Esophagus mucosa (tissue), 1 donor: Measurements from ENCODE around the gene PGM5. TPM values are rescaled to one million over a fixed set of nuclear protein-coding genes. Genes with fewer than 3 reads are reported as not detected.

ENCODE experiments used
- ATAC-seq: fragments of 200-7000 bp; cut with Tn5 transposase; one replicate; pipeline ENCODE4 v1.9.1; 2020
- total RNA-seq: library from RNA; stranded (reverse); gene quantifications from one replicate; pipeline ENCODE4 v1.2.4, GENCODE V29; 2023
- donor health status: DM: yes; HTN: yes; CAD: no.

The PGM5 gene
- total RNA-seq, 1 donor from 2014 or later = 4.1 TPM

DNA sequence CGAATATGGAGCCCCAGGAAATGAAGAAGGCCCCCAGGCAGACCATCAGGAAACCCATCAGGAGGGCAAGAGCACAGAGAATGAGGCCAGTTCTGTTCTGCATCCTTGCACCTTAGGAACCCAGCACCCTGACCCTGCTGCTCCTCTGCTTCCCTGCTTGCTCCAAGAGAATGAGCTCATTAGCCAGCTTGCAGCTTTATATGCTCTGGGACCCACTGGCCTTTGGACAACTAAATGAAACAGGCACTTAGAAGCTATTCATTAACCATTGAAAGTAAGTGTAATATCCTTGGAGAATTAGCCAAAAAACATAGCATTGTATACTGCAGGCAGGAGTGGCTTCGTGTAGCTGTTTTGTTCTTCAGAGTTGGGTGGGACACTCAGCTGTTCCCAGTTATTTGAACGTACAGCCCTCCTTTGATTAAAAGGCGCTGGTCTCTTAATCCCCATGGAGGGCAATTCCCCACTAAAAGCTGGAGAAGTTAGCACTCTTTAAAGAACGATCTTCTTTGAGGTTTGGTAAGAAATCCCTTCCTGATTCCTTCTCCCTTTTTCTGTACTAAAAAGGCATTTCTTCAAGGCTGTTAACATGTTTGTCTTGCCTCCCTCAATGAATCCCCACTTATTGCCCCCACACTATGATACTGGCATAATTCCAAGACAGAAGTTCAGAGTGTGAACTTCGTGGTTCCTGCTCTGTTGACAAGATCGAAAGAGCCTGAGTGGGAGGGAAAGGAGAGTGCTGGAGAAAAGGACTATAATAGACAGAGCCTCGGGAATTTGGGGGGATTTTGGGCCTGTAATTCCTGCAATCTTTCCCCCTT lies 184.5 kb downstream of the PGM5 start, which contains the start of gene TMEM252:
TSS of gene TMEM252 (minus strand) at position 172 of the 824 bp plus-strand sequence. CDS start at position 103, 69 bp downstream.
- no peak for ATAC-seq

DNA sequence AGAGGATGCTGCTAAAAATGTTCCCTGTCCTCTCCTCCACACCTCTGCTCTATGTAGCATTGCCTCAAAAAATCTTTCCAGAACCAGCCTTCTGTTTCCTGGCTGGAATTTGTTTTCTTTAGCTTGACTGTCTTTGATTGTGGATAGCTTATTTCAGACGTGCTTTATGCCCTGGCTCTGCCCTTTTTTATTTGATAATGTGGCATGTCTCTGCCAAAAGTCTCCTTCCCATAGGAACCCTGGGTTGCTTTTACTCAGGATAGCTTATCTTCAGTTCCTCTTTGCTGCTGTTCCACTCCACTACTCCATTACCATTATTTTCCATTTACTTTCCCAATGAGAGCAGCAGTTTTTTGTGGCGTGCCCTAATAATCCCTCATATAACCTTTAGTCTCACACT lies 185.2 kb downstream of the PGM5 start:
- ATAC-seq = no peak

DNA sequence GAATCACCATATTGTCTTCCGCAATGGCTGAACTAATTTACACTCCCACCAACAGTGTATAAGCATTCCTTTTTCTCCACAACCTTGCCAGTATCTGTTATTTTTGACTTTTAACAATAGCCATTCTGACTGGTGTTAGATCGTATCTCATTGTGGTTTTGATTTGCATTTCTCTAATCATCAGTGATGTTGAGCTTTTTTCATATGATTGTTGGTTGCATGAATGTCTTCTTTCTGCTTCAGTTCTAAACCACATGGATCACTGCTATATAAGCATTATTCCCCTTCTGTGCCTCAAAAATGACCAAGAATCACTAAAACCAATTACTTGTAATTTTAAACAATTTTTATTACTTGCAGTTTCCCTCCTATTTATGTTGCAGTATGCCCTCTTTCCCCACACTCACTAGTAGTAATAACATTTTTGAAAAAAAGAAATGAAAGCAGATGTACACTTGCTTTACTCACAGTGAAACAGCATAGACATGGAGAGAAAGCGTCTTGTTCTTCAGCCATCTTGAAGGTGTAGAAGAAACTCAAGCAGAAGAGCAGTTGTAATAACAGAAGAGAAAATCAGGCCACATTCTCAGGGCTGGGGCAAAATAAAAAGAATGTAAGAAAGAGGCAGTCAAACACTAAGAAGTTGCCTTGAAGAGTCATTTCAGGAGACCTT lies 188.8 kb downstream of the PGM5 start:
- no peak for ATAC-seq

DNA sequence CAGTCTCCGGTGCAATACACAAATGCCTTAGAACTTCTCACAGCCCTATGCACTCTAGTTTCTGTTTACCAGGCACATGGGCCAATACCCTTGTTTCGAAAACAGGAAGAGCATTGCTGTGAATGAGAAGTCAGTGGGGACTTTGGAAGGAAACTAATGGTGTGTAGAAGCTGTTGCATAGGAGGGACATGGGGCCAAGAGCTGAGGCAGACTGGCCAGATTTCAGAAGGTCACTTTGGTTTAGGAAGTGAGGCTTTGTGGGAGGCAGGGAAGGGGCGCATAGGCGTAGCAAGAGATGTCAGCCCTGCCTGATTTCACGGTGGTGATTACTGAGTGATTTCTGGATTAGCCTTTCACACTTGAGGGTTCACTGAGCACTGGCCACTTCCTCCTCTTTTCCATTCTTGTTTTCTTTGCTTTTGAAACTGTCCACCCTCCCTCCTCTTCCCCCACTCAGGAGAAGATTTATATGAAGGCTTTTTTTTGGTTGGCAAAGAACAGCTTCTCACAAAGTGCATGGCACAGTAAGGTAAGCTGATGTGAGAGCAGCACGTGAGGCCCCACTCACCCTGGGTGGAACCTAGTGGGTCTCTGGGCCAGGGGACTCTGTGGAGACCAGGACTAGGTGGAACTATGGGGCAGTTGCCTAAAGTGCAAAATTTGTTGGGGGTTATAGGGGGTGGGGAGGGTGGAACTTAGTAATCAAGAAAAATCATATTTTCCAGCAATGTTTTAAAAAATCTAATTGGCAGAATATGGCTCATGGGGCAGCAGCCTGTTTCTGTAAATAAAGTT lies 190.4 kb downstream of the PGM5 start:
- peak; percentile 53 for ATAC-seq

DNA sequence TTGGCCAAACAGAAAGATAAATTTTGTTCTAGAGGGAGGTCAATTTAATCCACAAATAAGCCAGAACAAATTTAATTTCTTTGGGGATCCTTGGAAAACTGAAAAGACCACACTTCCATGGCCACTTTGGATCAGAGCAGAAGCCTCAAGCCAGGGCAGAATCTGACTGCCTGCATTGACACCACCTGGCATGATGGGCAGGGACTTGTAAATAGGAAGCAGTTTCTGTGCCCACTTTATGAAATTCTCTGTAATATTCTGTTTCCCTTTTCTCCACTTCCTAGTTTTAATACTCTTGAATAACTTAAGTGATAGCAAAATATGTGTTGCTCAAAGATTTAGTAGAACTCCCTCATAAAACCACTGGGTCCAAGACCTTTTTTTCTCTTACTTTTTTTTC lies 191.0 kb downstream of the PGM5 start:
- no peak for ATAC-seq

DNA sequence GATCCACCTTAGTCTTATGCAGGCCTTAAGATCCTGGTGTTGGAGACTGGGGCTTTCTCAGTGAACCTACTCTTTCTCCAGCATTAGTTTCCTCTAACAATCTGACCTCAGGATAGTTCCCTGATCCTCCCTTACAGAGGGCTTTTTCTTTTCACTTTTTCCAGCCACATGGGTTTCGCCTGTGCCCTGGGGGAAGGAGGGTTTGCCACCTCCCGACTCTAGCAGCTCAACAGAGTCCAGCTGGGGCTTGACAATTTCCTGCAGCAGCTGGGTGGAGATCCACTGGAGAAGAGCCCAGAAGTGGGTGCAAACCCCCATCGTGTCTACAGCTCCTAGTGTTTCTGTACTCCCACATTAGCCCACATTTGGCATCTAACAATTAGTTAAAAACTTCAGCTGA lies 191.8 kb downstream of the PGM5 start:
- ATAC-seq = no peak

DNA sequence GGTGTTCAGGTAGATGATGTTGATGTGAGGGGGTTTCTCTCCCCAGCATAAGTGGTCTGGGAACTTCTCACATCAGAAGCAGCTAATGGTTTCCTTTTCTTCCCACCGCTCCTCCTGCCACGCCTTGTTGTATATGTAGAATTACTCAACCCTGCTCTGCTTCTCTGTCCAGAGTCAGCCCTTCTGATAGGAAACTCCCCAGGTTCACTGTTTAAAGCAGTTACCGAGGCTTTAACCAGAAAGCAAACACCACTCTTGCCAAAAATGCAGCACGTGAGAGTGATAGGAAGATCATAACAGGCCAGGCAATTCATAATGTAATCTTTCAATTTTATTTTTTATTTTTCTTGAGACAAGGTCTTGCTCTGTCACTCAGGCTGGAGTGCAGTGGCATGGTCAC lies 194.8 kb downstream of the PGM5 start:
- ATAC-seq = peak; percentile 29

DNA sequence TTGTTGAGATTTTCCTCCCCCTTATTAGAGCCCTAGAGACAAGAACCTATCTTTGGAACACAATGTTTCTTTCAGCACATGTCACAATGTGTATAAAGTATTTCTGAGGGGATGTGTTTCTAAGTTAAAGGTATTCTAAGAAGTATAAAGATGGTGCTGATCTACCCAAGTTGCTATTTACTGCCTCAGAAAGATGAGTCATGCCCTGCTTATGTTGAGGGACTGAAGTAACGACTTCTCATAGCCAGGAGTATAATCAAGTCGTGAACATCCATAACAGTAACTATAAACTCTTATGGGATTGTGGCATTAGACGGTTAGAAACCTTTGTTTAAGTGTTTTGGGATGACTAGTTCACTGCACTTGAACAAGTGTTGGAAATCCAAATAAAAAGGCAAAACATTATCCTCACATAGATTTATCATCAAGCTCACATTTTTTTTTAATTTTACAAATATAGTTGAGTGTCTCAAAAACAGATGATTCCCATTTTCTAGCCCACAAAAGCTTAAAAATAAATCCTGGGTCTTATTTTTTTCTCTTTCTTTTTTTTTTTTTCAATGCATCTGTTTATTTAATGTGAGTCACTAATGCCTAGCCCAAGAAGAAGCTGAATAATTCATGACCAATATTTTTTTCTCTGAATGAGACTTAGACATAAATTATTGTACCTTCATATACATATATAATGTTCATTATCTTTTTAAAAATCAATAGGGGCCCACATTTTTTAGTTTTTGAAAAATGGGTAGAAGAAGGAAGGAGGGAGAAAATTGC lies 196.5 kb downstream of the PGM5 start:
- no peak for ATAC-seq

DNA sequence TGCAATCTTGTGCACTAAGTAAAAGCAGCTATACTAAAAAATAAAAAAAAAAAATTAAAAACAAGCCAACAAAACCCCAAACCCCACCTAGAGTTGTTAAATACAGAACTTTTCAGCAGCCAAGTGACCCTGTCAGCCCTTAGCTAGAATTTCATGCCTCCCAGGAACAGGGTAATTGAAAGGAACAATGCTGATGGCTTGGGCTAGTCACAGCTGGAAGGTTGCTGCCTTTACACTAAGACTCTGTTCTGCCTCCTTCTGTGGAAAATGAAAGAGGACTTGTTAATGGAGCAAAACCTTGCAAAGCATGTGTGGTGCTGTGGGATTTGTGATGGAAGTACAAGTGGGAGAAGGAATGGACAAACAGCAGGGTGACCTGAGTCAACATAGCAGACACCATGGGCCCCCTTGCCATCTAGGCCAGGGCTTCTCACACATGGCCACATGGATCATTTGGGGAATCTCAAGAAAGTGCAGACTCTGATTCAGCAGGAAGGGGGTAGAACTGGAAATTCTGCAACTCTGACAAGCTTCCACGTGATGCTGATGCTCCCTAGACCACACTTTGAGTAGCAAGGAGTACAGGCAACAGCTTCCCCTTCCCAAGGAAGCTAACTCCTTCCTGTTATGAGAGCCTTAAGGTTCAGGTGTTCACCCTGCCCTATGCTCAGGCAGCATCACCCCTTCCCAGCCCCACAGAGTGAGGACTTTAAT lies 199.2 kb downstream of the PGM5 start:
- ATAC-seq = no peak

DNA sequence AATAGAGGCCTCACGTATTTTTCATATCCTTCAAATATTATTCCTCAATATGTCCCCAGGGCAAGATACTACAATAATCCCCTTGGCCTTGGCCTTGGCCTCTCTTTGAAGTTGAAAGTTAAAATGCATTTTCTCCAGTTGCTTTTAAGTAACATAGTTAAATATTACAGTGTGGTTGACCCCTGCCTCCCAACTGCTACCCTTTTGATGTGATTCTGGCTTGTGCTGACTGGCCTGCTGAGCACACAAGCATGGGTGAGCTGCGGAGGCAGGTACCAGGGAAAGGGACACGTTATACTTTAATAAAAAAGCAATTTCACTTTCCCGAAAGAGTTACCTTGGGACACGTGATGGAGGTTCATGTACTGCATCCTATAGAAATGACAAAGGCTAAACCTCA lies 202.1 kb downstream of the PGM5 start:
- no peak for ATAC-seq

DNA sequence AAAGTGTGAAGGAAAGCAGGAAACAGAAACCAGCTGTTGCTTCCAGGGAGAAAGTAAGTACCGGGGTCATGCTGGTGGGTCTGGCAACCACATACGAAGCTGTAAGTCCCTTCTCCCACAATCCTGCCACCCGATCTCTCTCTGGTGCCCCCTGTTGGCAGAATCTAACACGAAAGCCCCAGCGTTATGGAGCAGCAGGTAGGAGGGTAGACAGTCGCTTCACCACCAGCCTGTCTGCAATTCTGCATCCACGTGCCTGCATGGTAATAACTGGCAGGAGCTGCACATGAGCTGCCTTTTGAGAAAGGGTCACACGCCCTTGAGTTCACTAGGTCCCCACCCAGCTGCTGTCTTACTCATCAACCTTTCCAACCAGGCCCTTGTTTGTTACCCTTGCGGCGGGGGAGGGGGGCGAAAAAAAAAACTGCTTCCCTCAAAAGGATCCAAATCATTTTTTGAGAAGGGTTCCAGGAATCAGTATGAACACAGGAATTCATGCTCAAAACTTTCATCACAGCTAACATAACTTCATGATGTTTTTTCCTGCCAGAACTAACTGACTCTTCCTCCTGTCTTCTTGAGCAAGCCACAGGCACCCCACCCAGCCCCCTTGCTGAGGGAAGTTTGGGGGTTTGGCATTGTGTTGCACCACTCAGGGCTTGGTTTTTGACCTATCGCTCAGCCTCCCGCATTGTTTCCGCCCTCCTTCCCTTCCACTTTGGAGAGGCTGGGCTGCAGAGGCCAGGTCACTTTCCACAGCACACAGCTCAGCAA lies 203.8 kb downstream of the PGM5 start:
- ATAC-seq = peak; percentile 70

DNA sequence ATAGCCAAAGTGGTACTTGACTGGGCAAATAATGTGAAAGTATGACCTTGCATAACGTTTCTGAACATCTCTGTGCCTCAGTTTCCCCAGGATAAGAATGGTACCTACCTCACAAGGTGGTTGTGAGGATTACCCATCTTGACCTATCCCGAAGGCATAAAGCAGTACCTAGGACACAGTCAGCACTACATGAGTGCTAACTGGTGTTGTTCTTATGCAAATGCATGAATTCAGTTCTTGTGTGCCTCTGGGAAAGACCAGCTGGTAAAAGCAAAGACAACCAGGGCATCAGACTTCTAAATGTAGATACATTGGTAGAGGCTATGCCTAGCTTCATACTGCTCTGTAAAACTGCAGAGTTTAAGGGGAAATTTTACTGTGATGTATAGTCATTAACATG lies 206.1 kb downstream of the PGM5 start:
- no peak for ATAC-seq

DNA sequence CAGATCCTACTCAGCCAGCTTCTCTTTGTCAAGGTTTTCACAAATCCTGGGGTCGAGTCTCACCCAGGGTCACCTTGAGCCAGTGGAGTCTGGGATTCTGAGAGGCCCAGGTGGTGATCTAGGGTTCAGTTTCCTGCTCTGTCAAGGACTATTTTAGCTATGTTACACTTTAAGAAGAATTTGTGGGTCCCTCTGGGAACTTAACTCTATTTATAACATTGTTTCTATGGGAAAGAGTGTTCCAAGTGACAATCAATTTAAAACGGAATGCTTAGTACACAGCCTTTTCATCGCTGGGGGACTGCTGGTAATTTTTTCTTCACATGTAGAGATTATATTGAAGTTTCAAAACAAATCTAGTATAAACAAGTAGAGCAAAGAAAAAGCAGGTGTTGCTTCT lies 211.2 kb downstream of the PGM5 start:
- ATAC-seq = no peak

DNA sequence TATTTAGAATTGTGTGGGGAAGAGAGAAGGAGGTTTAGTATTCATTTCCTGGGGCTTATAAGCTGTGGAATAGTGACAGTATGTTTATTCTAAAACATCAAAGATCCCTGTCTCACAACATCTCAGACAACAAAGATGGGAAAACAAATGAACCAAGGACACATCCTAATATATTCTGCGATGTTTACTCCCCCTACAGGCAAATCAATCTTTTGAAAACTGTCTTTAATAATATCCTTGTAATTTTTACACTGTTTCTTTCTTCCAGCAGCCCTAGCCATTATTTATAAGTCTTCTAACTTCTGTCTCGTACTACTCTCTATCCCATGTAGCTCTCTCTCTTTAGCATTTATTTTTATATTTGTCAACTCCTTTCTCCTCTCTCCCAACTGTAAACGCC lies 217.7 kb downstream of the PGM5 start:
- ATAC-seq = no peak

DNA sequence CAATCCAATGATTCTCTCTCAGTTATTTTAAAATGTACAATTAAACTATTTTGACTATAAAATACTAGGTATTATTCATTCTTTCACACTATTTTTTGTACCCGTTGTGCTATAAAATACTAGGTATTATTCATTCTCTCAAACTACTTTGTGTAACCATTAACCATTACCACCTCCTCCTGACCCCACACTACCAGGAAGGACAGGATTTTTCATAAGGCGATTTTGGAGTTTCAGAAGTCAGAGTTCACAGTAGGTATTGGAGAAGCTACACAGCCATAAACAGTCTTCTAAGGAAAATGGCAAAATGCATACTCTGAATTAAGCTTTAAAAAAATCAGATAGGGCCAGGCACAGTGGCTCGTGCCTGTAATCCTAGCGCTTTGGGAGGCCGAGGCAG lies 219.4 kb downstream of the PGM5 start:
- no peak for ATAC-seq

DNA sequence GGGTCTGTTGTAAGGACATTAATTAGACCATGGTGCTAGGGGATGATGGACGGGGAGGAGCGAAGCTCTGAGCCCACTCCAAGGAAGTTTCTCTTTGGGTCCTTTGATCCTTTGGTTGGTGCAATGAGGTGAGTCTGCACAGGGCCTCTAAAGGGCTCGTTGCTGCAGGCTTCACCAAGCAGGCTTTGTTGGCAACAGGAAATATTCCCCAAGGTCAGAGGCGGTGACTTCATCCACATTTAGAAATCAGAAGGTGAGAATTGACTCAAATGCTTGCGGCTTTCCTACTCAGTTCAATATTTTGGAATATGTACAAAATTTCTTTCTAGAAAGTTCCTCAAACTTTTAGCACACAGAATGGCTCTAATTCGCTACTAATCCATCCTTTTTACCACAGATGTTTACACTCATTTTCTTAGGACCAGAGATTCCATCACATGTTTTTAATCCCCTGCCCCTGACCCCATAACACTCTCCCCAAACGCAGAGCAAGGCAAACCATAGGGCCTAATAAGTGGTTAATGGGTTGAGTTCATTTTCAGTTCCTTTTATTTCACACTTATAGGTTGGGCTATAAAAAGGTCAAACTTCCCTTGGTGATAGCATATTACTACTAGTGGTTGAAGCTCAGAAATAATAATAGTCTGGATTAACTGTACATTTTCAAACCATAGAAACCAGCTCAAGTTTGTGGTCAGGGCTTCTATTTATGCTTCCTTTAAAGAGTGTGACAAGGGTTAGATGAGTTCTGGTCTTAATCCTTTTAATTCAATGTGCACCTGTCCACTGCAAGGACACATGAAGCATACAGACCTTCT lies 221.6 kb downstream of the PGM5 start:
- no peak for ATAC-seq
